IMR-90 (cell line): ENCODE results near the gene EPB41L1. TPM values are rescaled to one million over a fixed set of nuclear protein-coding genes. Genes with fewer than 3 reads are reported as not detected.

Source experiments
- ATAC-seq: fragments of 200-7000 bp; cut with Tn5 transposase; 2 replicates; pipeline ENCODE4 v1.9.1; 2020; ENCODE audit warnings: low read depth, mild to moderate bottlenecking, moderate library complexity
- BruUV-seq: library from RNA; stranded (reverse); fragments of 400-500 nt; replicated peaks from 2 replicates; lab custom pipeline; 2021; lab: Mats Ljungman, UMichigan
- CTCF ChIA-PET: fragments of 300-600 bp; formaldehyde crosslinking; extraction: SDS; loops from one replicate; lab custom pipeline; 2021; ENCODE audit warnings: antibody characterized with exemption; lab: Yijun Ruan, JAX
- POLR2A ChIA-PET: fragments of 300-600 bp; sonication (Branson Sonifier 250); formaldehyde crosslinking; loops from one replicate; lab custom pipeline; 2022; ENCODE audit warnings: antibody characterized with exemption; ENCODE audit not compliant: unreplicated experiment; lab: Charles Lee
- DNase-seq: peaks from one replicate; pipeline ENCODE4 v3.0.0; 2013
- H2AFZ ChIP-seq: replicated peaks from 2 replicates; pipeline ENCODE3; 2013; ENCODE audit warnings: low read length, mild to moderate bottlenecking; ENCODE audit not compliant: poor library complexity
- H2AK5ac ChIP-seq: 2 replicates; pipeline ENCODE4 v1.6.1; 2013; ENCODE audit warnings: low read depth, low read length, inconsistent platforms
- H2AK9ac ChIP-seq: replicated peaks from 2 replicates; pipeline ENCODE3; 2013; ENCODE audit warnings: mild to moderate bottlenecking, low read depth, low read length, moderate library complexity; ENCODE audit not compliant: poor library complexity
- H2BK120ac ChIP-seq: 2 replicates; pipeline ENCODE4 v1.6.1; 2013; ENCODE audit warnings: low read depth, low read length, inconsistent platforms
- H2BK15ac ChIP-seq: 3 replicates; pipeline ENCODE4 v1.6.1; 2013; ENCODE audit warnings: low read depth, low read length, inconsistent platforms
- H2BK20ac ChIP-seq: 2 replicates; pipeline ENCODE4 v1.6.1; 2013; ENCODE audit warnings: low read depth, mild to moderate bottlenecking, inconsistent platforms, low read length, moderate library complexity
- H2BK5ac ChIP-seq: 2 replicates; pipeline ENCODE4 v1.6.1; 2013; ENCODE audit warnings: mild to moderate bottlenecking, low read depth, low read length, inconsistent platforms; ENCODE audit not compliant: poor library complexity, severe bottlenecking
- H3K14ac ChIP-seq: replicated peaks from 2 replicates; pipeline ENCODE4 v1.6.1; 2013; ENCODE audit warnings: low read depth, low read length, inconsistent platforms
- H3K18ac ChIP-seq: 2 replicates; pipeline ENCODE4 v1.6.1; 2013; ENCODE audit warnings: low read depth, low read length, control low read depth
- H3K23ac ChIP-seq: 2 replicates; pipeline ENCODE4 v1.6.1; 2013; ENCODE audit warnings: low read depth, low read length, inconsistent platforms
- H3K27ac ChIP-seq: 2 replicates; pipeline ENCODE4 v1.5.1; 2013; ENCODE audit warnings: mild to moderate bottlenecking, control low read depth, low read length; ENCODE audit not compliant: insufficient read depth
- H3K27me3 ChIP-seq: 2 replicates; pipeline ENCODE4 v1.6.1; 2013; ENCODE audit warnings: low read length; ENCODE audit not compliant: control insufficient read depth, insufficient read depth
- H3K36me3 ChIP-seq: 2 replicates; pipeline ENCODE4 v1.6.1; 2013; ENCODE audit warnings: low read length, mixed read lengths; ENCODE audit not compliant: control insufficient read depth, insufficient read depth
- H3K4ac ChIP-seq: 2 replicates; pipeline ENCODE4 v1.6.1; 2013; ENCODE audit warnings: low read depth, low read length, inconsistent platforms
- H3K4me1 ChIP-seq: 2 replicates; pipeline ENCODE4 v1.6.1; 2013; ENCODE audit warnings: low read length, mixed read lengths; ENCODE audit not compliant: control insufficient read depth, insufficient read depth
- H3K4me2 ChIP-seq: 2 replicates; pipeline ENCODE4 v1.6.1; 2013; ENCODE audit warnings: low read depth, mild to moderate bottlenecking, control low read depth, low read length, moderate library complexity
- H3K4me3 ChIP-seq: 2 replicates; pipeline ENCODE4 v1.5.1; 2013; ENCODE audit warnings: low read depth, mild to moderate bottlenecking, control low read depth, low read length, moderate library complexity; ENCODE audit not compliant: insufficient read depth
- H3K56ac ChIP-seq: 2 replicates; pipeline ENCODE4 v1.6.1; 2013; ENCODE audit warnings: low read length, inconsistent platforms; ENCODE audit not compliant: insufficient read depth; ENCODE audit errors: extremely low read depth
- H3K79me1 ChIP-seq, 2 experiments: 2 replicates each; pipeline ENCODE4 v1.6.1; 2013; ENCODE audit warnings: low read length in 2 of 2, inconsistent platforms in 1 of 2, low read depth in 1 of 2
- H3K9ac ChIP-seq: 2 replicates; pipeline ENCODE4 v1.6.1; 2013; ENCODE audit warnings: low read depth, low read length, control low read depth
- H3K9me1 ChIP-seq: 2 replicates; pipeline ENCODE4 v1.6.1; 2013; ENCODE audit warnings: low read length, inconsistent platforms; ENCODE audit not compliant: insufficient read depth
- H3K9me3 ChIP-seq: 2 replicates; pipeline ENCODE4 v1.6.1; 2013; ENCODE audit warnings: low read length; ENCODE audit not compliant: control insufficient read depth, insufficient read depth
- H4K20me1 ChIP-seq: 2 replicates; pipeline ENCODE4 v1.6.1; 2013; ENCODE audit warnings: low read length, inconsistent platforms; ENCODE audit not compliant: insufficient read depth
- H4K5ac ChIP-seq: 2 replicates; pipeline ENCODE4 v1.6.1; 2013; ENCODE audit warnings: mild to moderate bottlenecking, low read depth, low read length, control low read depth
- H4K8ac ChIP-seq, 2 experiments: 2 replicates each; pipeline ENCODE4 v1.6.1; 2013; ENCODE audit warnings: low read depth in 2 of 2, low read length in 2 of 2, control low read depth in 1 of 2, inconsistent platforms in 1 of 2
- H4K91ac ChIP-seq: 2 replicates; pipeline ENCODE4 v1.6.1; 2013; ENCODE audit warnings: low read depth, low read length, inconsistent platforms; ENCODE audit not compliant: insufficient read depth
- BHLHE40 ChIP-seq: fragments of 150-350 bp; IDR thresholded peaks from 2 replicates; pipeline ENCODE4 v1.6.1; 2016; ENCODE audit warnings: mild to moderate bottlenecking, low read depth, low read length
- CEBPB ChIP-seq: IDR thresholded peaks from 2 replicates; pipeline ENCODE4 v1.6.1; 2012; ENCODE audit warnings: low read depth, low read length, improper control_type of control experiment
- CHD1 ChIP-seq: IDR thresholded peaks from 2 replicates; pipeline ENCODE4 v1.6.1; 2012; ENCODE audit warnings: low read depth, low read length, improper control_type of control experiment
- CTCF ChIP-seq: conservative IDR thresholded peaks from 2 replicates; pipeline ENCODE4 v1.5.1; 2012; ENCODE audit warnings: mild to moderate bottlenecking, low read depth, low read length, improper control_type of control experiment
- FOS ChIP-seq: fragments of 150-350 bp; IDR thresholded peaks from 2 replicates; pipeline ENCODE4 v1.6.1; 2016; ENCODE audit warnings: low read depth, low read length
- MAFK ChIP-seq: IDR thresholded peaks from 2 replicates; pipeline ENCODE4 v1.6.1; 2012; ENCODE audit warnings: low read depth, low read length, improper control_type of control experiment
- MAZ ChIP-seq: IDR thresholded peaks from 2 replicates; pipeline ENCODE4 v1.6.1; 2012; ENCODE audit warnings: low read depth, mild to moderate bottlenecking, low read length, improper control_type of control experiment, moderate library complexity, borderline replicate concordance
- MXI1 ChIP-seq: IDR thresholded peaks from 2 replicates; pipeline ENCODE4 v1.6.1; 2012; ENCODE audit warnings: low read depth, mild to moderate bottlenecking, low read length, moderate library complexity, borderline replicate concordance
- NFE2L2 ChIP-seq: fragments of 150-350 bp; IDR thresholded peaks from 2 replicates; pipeline ENCODE4 v1.6.1; 2016; ENCODE audit warnings: low read depth, mild to moderate bottlenecking, low read length
- POLR2A ChIP-seq: IDR thresholded peaks from 2 replicates; pipeline ENCODE4 v1.6.1; 2012; ENCODE audit warnings: mild to moderate bottlenecking, low read depth, low read length
- RAD21 ChIP-seq: IDR thresholded peaks from 2 replicates; pipeline ENCODE4 v1.6.1; 2012; ENCODE audit warnings: low read length, improper control_type of control experiment
- RCOR1 ChIP-seq: IDR thresholded peaks from 2 replicates; pipeline ENCODE4 v1.6.1; 2012; ENCODE audit warnings: mild to moderate bottlenecking, low read length, improper control_type of control experiment; ENCODE audit not compliant: insufficient replicate concordance
- RFX5 ChIP-seq: IDR thresholded peaks from 2 replicates; pipeline ENCODE4 v1.8.0; 2012; ENCODE audit warnings: low read depth, mild to moderate bottlenecking, low read length, moderate library complexity
- SMC3 ChIP-seq: fragments of 150-350 bp; IDR thresholded peaks from 2 replicates; pipeline ENCODE4 v1.6.1; 2016; ENCODE audit warnings: low read depth, mild to moderate bottlenecking, antibody characterized with exemption, low read length, moderate library complexity
- WGBS, 2 experiments: methylation state at CpG; one replicate each; pipeline versions ENCODE4 v1.1.5 to v1.1.7; 2013; ENCODE audit warnings: missing lambda C conversion rate in 2 of 2; ENCODE audit not compliant: insufficient read length in 1 of 2; ENCODE audit errors: extremely low coverage in 2 of 2; 5-methylcytosine and 5-hydroxymethylcytosine counted together
- dilution Hi-C: fragments of 300-500 bp; cut with HindIII; formaldehyde crosslinking; loops from one replicate; pipeline ENCODE4 v1.14.3; 2018; ENCODE audit warnings: low sequenced_read_pairs; ENCODE audit not compliant: unreplicated experiment
- in situ Hi-C: fragments of 300-500 bp; cut with MboI; formaldehyde crosslinking; loops from 3 replicates; pipeline ENCODE4 v1.14.3; 2019; ENCODE audit warnings: low sequenced_read_pairs, inconsistent platforms, mixed read lengths
- intact Hi-C: fragments of 100-400 bp; cut with micrococcal nuclease; formaldehyde crosslinking; loops from 2 replicates; pipeline ENCODE4 v1.10.0; 2022
- polyA plus RNA-seq, 3 experiments: library from polyadenylated mRNA; depleted of rRNA; stranded (reverse); fragments of >200 nt; gene quantifications; 2 replicates each; pipeline ENCODE4 v1.2.3, GENCODE V29; 2012; ENCODE audit warnings: low replicate concordance in 1 of 3
- total RNA-seq: library from RNA; depleted of rRNA; stranded (reverse); fragments of >200 nt; gene quantifications from 2 replicates; pipeline ENCODE4 v1.2.3, GENCODE V29; 2012
- TF ChIP-seq, protein P1 (sequence below): fragments of 150-350 bp; IDR thresholded peaks from 2 replicates; pipeline ENCODE4 v1.6.1; 2017; ENCODE audit warnings: mild to moderate bottlenecking, antibody characterized with exemption, low read length, low read depth
- TF ChIP-seq, protein P2 (sequence below): fragments of 150-350 bp; IDR thresholded peaks from 2 replicates; pipeline ENCODE4 v1.6.1; 2016; ENCODE audit warnings: low read depth, mild to moderate bottlenecking, low read length, moderate library complexity, borderline replicate concordance

EPB41L1 gene
- total and polyA plus RNA-seq, 2 of the 4 experiments (the other 2 are of a cell fraction): 12.5 to 33.7 TPM

DNA sequence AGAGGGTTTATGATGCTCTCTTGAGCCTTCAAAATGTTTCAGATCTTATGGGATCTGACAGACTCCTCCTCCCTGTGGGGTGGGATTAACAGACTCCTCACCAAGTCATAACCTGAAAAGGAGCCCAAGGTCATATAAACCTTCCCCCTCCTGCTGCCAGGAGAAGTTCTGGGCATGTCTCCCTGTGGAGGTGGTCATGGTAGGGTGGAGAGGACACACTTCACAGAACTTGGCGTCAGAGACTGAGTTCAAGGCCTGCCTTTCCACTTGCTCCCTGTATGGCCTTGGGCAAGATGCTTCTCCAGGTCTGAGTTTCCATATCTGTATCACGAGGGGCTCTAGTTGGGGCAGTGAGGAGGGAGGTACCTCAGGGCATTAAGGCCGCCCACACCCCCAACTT lies 49.3 kb downstream of the EPB41L1 start:
- no CpG with 5 or more reads among the region's 3 CpGs for WGBS, 2 experiments
- CTCF ChIA-PET: no interaction called here

More for the DNA sequence above, 49.3 kb downstream of the EPB41L1 start:
- Histone ChIP-seq H3K4me1 (no peaks in the 10 kb centered on the region), H2BK5ac (no peak overlapping the region), H3K4me2 (no peak overlapping the region), H2BK120ac (no peak overlapping the region), H3K18ac (no peak overlapping the region), H3K23ac (no peak overlapping the region), H2BK20ac (no peak overlapping the region), H2AK5ac (no peak overlapping the region), H3K27ac (no peak overlapping the region), H4K91ac (no peak overlapping the region), H3K27me3 (no peaks in the 10 kb centered on the region), H3K9me1 (no peaks in the 10 kb centered on the region), H3K79me1 (no peaks in the 10 kb centered on the region), H4K5ac (no peak overlapping the region), H3K4me3 (no peak overlapping the region), H3K4ac (no peak overlapping the region), H3K9me3 (no peaks in the 10 kb centered on the region), H3K36me3 (peaks cover 4% of the 10 kb centered on the region), H3K14ac (no peak overlapping the region), H2AFZ (no peak overlapping the region), H2BK15ac (no peak overlapping the region), H4K8ac (no peak overlapping the region), H3K9ac (no peak overlapping the region), H3K56ac (no peak overlapping the region), H2AK9ac (no peak overlapping the region), H4K20me1 (no peaks in the 10 kb centered on the region)
- TF ChIP-seq RCOR1 (no peak), NFE2L2 (no peak), CTCF (no peak), MAZ (no peak), POLR2A (no peak), RAD21 (no peak), SMC3 (no peak), CEBPB (no peak), RFX5 (no peak), FOS (no peak), CHD1 (no peak), MXI1 (no peak), MAFK (no peak), BHLHE40 (no peak)
- TF ChIP-seq, protein P1, sequence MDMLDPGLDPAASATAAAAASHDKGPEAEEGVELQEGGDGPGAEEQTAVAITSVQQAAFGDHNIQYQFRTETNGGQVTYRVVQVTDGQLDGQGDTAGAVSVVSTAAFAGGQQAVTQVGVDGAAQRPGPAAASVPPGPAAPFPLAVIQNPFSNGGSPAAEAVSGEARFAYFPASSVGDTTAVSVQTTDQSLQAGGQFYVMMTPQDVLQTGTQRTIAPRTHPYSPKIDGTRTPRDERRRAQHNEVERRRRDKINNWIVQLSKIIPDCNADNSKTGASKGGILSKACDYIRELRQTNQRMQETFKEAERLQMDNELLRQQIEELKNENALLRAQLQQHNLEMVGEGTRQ: no peak
- TF ChIP-seq, protein P2, sequence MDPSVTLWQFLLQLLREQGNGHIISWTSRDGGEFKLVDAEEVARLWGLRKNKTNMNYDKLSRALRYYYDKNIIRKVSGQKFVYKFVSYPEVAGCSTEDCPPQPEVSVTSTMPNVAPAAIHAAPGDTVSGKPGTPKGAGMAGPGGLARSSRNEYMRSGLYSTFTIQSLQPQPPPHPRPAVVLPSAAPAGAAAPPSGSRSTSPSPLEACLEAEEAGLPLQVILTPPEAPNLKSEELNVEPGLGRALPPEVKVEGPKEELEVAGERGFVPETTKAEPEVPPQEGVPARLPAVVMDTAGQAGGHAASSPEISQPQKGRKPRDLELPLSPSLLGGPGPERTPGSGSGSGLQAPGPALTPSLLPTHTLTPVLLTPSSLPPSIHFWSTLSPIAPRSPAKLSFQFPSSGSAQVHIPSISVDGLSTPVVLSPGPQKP: no peak
- no peak for ATAC-seq
- POLR2A ChIA-PET: no interaction called here
- BruUV-seq: no TSS peak
- dilution Hi-C loops: no loop called here
- no peak for DNase-seq
- in situ Hi-C loops: loop anchor here (25.0 kb wide), 1 partner anchor 708 kb away; no protein-coding TSS in a partner anchor
- intact Hi-C loops: loop anchor here (1.0 kb wide), 1 partner anchor 235 kb away; no protein-coding TSS in a partner anchor
